ENCODE data around the gene SH3RF3. TPM values are rescaled to one million over a fixed set of nuclear protein-coding genes. Genes with fewer than 3 reads are reported as not detected.

Gene SH3RF3
- total RNA-seq, 1 donor from 2014 or later = 2.1 TPM

GRCh38 chr2:109260886-109261700 lies 132.1 kb downstream of the SH3RF3 start:
- Histone ChIP-seq H3K9me3 (ENCODE audit: control insufficient read depth in 3 of 3, low read length in 3 of 3) (no peaks in the 10 kb centered on the region), H3K4me3 (ENCODE audit: low read length in 3 of 3) (no peak overlapping the region), H3K36me3 (ENCODE audit: control insufficient read depth in 3 of 3, insufficient read depth in 3 of 3, low read length in 3 of 3) (no peaks in the 10 kb centered on the region), H3K9ac (ENCODE audit: low read depth in 1 of 3, low read length in 3 of 3) (no peak overlapping the region), H3K4me1 (ENCODE audit: control insufficient read depth in 3 of 3, insufficient read depth in 3 of 3, low read length in 3 of 3) (peaks cover 52 to 63% (median 63%) of the 10 kb centered on the region in 3 donors), H3K27me3 (ENCODE audit: control insufficient read depth in 3 of 3, insufficient read depth in 3 of 3, low read length in 3 of 3) (no peaks in the 10 kb centered on the region), H3K27ac (ENCODE audit: low read depth, low read length) (no peak overlapping the region)

DNA sequence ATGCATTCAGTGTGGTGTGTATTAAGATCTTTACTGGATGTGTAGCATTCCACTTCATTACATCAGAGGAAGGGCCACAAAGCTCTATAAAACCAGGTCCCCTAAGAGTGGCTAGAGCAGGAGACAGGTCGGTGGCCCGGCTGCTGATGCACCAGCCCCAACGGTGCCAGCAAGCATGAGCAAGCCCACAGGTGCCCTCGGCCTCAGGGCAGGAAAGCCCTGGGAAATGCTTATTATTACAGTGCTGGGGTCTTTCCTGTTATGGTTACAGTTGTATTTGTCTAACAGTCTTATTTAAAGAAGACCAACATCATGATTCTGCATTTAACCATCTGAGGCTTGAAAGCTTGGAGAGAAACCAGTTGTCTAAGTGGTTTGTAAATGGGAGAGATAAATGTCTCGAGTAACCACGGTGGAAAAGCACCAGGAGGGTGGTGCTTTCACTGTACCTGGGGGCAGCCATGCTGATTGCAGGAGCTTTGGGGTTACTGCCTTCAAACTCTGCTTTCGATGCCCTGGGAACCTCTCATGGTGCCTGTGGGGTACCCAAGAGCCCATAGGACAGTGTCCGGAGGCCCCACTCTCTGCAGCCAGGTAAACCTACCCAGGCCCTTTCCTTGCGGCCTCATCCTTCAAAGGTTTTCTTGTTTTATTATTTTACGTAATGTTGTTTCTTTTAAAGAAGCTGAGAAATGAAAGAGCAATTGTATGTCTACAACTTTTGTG lies 133.1 kb downstream of the SH3RF3 start:
- Histone ChIP-seq H3K9ac (ENCODE audit: low read depth in 1 of 3, low read length in 3 of 3) (no peak overlapping the region), H3K27me3 (ENCODE audit: control insufficient read depth in 3 of 3, insufficient read depth in 3 of 3, low read length in 3 of 3) (no peaks in the 10 kb centered on the region), H3K36me3 (ENCODE audit: control insufficient read depth in 3 of 3, insufficient read depth in 3 of 3, low read length in 3 of 3) (no peaks in the 10 kb centered on the region), H3K9me3 (ENCODE audit: control insufficient read depth in 3 of 3, low read length in 3 of 3) (no peaks in the 10 kb centered on the region), H3K4me3 (ENCODE audit: low read length in 3 of 3) (no peak overlapping the region), H3K27ac (ENCODE audit: low read depth, low read length) (no peak overlapping the region), H3K4me1 (ENCODE audit: control insufficient read depth in 3 of 3, insufficient read depth in 3 of 3, low read length in 3 of 3) (peaks cover 44 to 60% (median 60%) of the 10 kb centered on the region in 3 donors)

DNA sequence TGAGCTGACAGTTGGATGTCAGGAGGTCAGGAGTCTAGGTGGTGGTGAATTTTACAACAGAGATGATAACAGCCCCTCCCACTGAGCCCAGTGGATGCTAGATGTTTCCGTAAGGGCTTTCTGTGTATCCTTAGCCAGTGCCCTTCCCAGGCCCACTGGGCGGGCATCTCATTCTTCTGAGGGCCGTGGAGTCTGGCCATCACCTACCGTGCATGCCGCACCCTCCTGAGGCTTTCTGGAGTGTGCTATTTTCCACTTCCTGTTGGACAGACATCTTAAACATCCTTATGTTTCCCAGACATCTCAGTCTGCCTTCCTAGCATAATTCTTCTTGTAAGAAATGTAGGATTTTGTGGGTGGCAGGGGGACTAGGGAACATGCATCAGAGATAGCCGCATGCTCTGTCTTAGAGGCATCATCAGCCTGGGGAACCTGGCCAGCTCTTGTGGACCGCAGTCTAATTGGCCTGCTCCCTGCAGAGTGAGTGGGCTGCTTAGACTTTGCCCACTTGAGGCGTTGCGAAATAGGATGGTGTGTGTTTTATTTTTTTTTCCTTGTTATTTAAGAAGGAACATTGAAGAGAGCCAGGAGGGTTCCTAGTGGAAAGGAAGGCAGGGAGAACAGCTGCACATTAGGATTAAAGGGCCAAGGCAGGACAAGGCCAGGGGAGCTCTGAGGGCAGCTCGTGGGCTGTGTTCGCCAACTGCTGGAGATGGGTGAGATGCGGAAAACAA lies 135.8 kb downstream of the SH3RF3 start:
- Histone ChIP-seq H3K9ac (ENCODE audit: low read depth in 1 of 3, low read length in 3 of 3) (no peak overlapping the region), H3K9me3 (ENCODE audit: control insufficient read depth in 3 of 3, low read length in 3 of 3) (no peaks in the 10 kb centered on the region), H3K27me3 (ENCODE audit: control insufficient read depth in 3 of 3, insufficient read depth in 3 of 3, low read length in 3 of 3) (no peaks in the 10 kb centered on the region), H3K27ac (ENCODE audit: low read depth, low read length) (no peak overlapping the region), H3K4me3 (ENCODE audit: low read length in 3 of 3) (no peak overlapping the region), H3K36me3 (ENCODE audit: control insufficient read depth in 3 of 3, insufficient read depth in 3 of 3, low read length in 3 of 3) (no peaks in the 10 kb centered on the region), H3K4me1 (ENCODE audit: control insufficient read depth in 3 of 3, insufficient read depth in 3 of 3, low read length in 3 of 3) (peaks cover 27 to 40% (median 35%) of the 10 kb centered on the region in 3 donors)

DNA sequence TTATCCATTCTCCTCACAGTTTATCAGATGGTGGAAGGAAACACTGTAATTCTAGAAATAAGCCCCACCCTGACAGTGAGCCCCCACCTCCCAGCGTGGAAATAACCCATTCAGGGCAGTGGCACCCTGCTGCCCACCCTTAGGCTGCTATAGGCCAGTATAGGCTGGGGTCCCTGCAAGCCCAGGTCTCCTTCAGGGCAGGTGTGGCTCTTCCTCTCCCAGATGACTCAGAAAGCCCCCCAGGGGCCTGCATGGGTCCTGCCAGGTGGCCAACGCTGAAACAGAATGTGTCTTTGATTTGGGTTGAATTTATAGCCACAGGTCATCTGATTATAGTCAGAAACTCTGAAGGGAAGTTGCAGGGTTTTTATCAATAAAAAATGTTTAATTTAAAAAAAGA lies 136.4 kb downstream of the SH3RF3 start:
- Histone ChIP-seq H3K4me3 (ENCODE audit: low read length in 3 of 3) (no peak overlapping the region), H3K27me3 (ENCODE audit: control insufficient read depth in 3 of 3, insufficient read depth in 3 of 3, low read length in 3 of 3) (no peaks in the 10 kb centered on the region), H3K27ac (ENCODE audit: low read depth, low read length) (no peak overlapping the region), H3K4me1 (ENCODE audit: control insufficient read depth in 3 of 3, insufficient read depth in 3 of 3, low read length in 3 of 3) (peaks cover 27 to 45% (median 35%) of the 10 kb centered on the region in 3 donors), H3K36me3 (ENCODE audit: control insufficient read depth in 3 of 3, insufficient read depth in 3 of 3, low read length in 3 of 3) (no peaks in the 10 kb centered on the region), H3K9me3 (ENCODE audit: control insufficient read depth in 3 of 3, low read length in 3 of 3) (no peaks in the 10 kb centered on the region), H3K9ac (ENCODE audit: low read depth in 1 of 3, low read length in 3 of 3) (no peak overlapping the region)

DNA sequence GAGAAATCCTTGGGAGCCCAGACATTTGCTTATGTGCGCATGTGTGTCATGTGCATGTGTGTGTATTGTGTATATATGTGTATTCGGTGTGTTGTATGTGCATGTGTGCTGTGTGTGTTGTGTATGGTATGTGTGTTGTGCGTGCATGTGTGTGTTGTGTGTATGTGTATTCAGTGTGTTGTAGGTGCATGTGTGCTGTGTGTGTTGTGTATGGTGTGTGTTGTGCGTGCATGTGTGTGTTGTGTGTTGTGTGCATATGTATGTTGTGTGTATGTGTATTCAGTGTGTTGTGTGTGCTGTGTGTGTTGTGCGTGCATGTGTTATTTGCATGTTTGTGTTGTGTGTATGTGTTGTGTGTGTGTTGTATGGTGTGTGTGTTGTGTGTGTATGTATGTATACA lies 136.9 kb downstream of the SH3RF3 start:
- Histone ChIP-seq H3K27me3 (ENCODE audit: control insufficient read depth in 3 of 3, insufficient read depth in 3 of 3, low read length in 3 of 3) (no peaks in the 10 kb centered on the region), H3K36me3 (ENCODE audit: control insufficient read depth in 3 of 3, insufficient read depth in 3 of 3, low read length in 3 of 3) (no peaks in the 10 kb centered on the region), H3K9me3 (ENCODE audit: control insufficient read depth in 3 of 3, low read length in 3 of 3) (no peaks in the 10 kb centered on the region), H3K4me1 (ENCODE audit: control insufficient read depth in 3 of 3, insufficient read depth in 3 of 3, low read length in 3 of 3) (peaks cover 26 to 47% (median 35%) of the 10 kb centered on the region in 3 donors), H3K27ac (ENCODE audit: low read depth, low read length) (no peak overlapping the region), H3K4me3 (ENCODE audit: low read length in 3 of 3) (no peak overlapping the region), H3K9ac (ENCODE audit: low read depth in 1 of 3, low read length in 3 of 3) (no peak overlapping the region)

GRCh38 chr2:109266496-109266895 lies 137.5 kb downstream of the SH3RF3 start:
- Histone ChIP-seq H3K27ac (ENCODE audit: low read depth, low read length) (no peak overlapping the region), H3K9me3 (ENCODE audit: control insufficient read depth in 3 of 3, low read length in 3 of 3) (no peaks in the 10 kb centered on the region)

DNA sequence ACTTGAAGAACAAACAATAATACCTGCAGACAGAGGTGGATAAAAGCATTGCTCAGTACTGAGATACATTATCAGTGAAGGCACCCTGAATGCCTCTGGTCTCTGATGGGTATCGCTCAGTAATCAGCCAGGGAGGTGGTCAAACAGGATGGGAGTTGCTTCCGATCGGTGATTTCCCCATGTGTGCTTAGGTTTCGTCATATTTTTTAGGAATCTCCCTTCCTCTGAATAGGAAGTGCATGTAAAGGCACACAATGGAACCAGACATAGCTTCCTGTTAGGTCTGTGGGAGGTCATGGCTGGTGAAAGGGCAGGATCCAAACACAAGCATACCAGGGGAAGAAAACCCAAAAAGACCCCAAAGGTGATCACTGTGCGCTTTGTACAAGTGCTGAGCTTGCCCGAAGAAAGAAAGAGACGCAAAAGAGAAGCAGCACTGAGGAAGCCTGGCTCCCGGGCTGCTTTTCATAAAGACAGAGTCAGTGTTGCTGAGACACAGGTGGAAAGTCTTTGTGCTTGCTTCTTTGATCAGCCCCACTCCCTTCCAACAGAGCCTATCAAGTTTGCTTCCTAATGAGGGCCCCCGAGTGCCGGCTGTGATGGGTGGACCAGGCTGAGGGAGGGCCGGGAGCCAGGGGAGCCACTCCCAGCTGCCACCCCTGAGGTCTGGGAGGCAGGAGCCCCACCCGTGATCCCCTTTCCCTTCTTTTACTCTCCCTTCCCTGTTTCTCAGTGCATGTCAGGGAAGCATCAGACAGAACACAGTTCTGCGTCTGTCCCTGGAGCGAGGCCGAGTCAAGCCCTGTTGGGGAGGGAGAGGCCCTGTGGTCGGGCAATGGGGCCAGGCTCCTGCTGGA lies 138.2 kb downstream of the SH3RF3 start:
- Histone ChIP-seq H3K27ac (ENCODE audit: low read depth, low read length) (no peak overlapping the region), H3K4me1 (ENCODE audit: control insufficient read depth in 3 of 3, insufficient read depth in 3 of 3, low read length in 3 of 3) (peaks cover 25 to 41% (median 35%) of the 10 kb centered on the region in 3 donors), H3K27me3 (ENCODE audit: control insufficient read depth in 3 of 3, insufficient read depth in 3 of 3, low read length in 3 of 3) (no peaks in the 10 kb centered on the region), H3K9ac (ENCODE audit: low read depth in 1 of 3, low read length in 3 of 3) (no peak overlapping the region), H3K36me3 (ENCODE audit: control insufficient read depth in 3 of 3, insufficient read depth in 3 of 3, low read length in 3 of 3) (no peaks in the 10 kb centered on the region), H3K4me3 (ENCODE audit: low read length in 3 of 3) (no peak overlapping the region), H3K9me3 (ENCODE audit: control insufficient read depth in 3 of 3, low read length in 3 of 3) (no peaks in the 10 kb centered on the region)

More at GRCh38 chr2:109266496-109266895, 137.5 kb downstream of the SH3RF3 start:
- Histone ChIP-seq H3K4me3 (ENCODE audit: low read length in 3 of 3) (no peak overlapping the region), H3K9ac (ENCODE audit: low read depth in 1 of 3, low read length in 3 of 3) (no peak overlapping the region), H3K36me3 (ENCODE audit: control insufficient read depth in 3 of 3, insufficient read depth in 3 of 3, low read length in 3 of 3) (no peaks in the 10 kb centered on the region), H3K4me1 (ENCODE audit: control insufficient read depth in 3 of 3, insufficient read depth in 3 of 3, low read length in 3 of 3) (peaks cover 25 to 45% (median 35%) of the 10 kb centered on the region in 3 donors), H3K27me3 (ENCODE audit: control insufficient read depth in 3 of 3, insufficient read depth in 3 of 3, low read length in 3 of 3) (no peaks in the 10 kb centered on the region)

- Histone ChIP-seq H3K9ac (ENCODE audit: low read depth in 1 of 3, low read length in 3 of 3) (no peak overlapping the region), H3K36me3 (ENCODE audit: control insufficient read depth in 3 of 3, insufficient read depth in 3 of 3, low read length in 3 of 3) (no peaks in the 10 kb centered on the region), H3K27me3 (ENCODE audit: control insufficient read depth in 3 of 3, insufficient read depth in 3 of 3, low read length in 3 of 3) (no peaks in the 10 kb centered on the region), H3K4me3 (ENCODE audit: low read length in 3 of 3) (no peak overlapping the region), H3K4me1 (ENCODE audit: control insufficient read depth in 3 of 3, insufficient read depth in 3 of 3, low read length in 3 of 3) (peaks cover 25 to 39% (median 35%) of the 10 kb centered on the region in 3 donors), H3K9me3 (ENCODE audit: control insufficient read depth in 3 of 3, low read length in 3 of 3) (no peaks in the 10 kb centered on the region), H3K27ac (ENCODE audit: low read depth, low read length) (no peak overlapping the region)
Observed at GRCh38 chr2:109268916-109269315, 139.9 kb downstream of the SH3RF3 start.

DNA sequence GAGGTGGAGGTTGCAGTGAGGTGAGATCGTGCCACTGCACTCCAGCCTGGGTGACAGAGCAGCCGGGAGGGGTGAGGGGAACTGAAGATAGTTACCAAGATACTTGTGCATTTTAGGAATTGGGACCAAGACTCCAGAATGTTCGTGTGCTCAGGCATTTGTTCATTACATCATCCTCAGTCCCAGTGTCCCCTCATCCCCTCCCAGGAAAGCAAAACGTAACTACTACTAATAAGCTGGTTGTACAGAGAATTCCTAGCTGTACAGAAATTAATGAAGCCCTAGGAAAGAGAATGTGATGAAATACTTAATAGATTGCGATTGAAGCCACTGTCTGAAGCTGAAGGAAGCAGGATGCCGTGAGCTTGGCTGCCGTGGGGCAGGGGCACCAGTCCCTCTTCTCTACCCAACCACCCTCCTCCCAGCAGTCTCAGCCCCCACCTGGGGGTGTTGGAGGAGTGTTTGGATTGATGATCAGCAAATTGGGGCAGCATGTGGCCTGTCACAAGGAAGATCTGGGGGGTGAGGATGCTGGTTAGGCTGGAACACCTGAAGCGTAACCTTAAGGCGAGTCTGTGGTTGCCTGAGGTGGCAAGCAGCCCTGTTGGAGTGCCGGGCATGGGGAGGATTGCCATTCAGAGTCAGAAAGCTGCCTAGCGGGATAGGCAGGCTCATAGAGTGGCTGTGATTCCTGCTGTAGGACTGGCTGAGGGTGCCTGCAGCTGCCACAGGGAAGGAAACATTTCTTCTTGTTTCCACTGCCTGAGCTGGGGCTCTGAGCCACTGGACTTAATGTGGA lies 140.9 kb downstream of the SH3RF3 start:
- H3K27ac ChIP-seq (ENCODE audit: low read depth, low read length) = no peak overlapping the region
- no peaks in the 10 kb centered on the region for H3K27me3 ChIP-seq (ENCODE audit: control insufficient read depth in 3 of 3, insufficient read depth in 3 of 3, low read length in 3 of 3)
- H3K36me3 ChIP-seq (ENCODE audit: control insufficient read depth in 3 of 3, insufficient read depth in 3 of 3, low read length in 3 of 3) = no peaks in the 10 kb centered on the region
- H3K9me3 ChIP-seq (ENCODE audit: control insufficient read depth in 3 of 3, low read length in 3 of 3) = no peaks in the 10 kb centered on the region
- H3K9ac ChIP-seq (ENCODE audit: low read depth in 1 of 3, low read length in 3 of 3) = no peak overlapping the region
- H3K4me3 ChIP-seq (ENCODE audit: low read length in 3 of 3) = no peak overlapping the region
- H3K4me1 ChIP-seq (ENCODE audit: control insufficient read depth in 3 of 3, insufficient read depth in 3 of 3, low read length in 3 of 3) = peaks cover 20 to 35% (median 27%) of the 10 kb centered on the region in 3 donors

Data from skeletal muscle tissue (tissue), 4 donors.